GM19239 (cell line): ENCODE data around the gene RALGPS1.
"Not testable (repeated sequence)": the region's sequence is repeated elsewhere in the genome, so short reads cannot be mapped to it uniquely, and the experiment has no call there.

Source experiments
- DNase-seq: peaks from one replicate; pipeline ENCODE4 v3.0.0; 2011; ENCODE audit warnings: low spot score; ENCODE audit not compliant: insufficient read length
- FAIRE-seq: peaks from 2 replicates; lab custom pipeline; 2011; peaks lifted over from hg19 to GRCh38; lab: Jason Lieb, UNC

The RALGPS1 gene

DNA sequence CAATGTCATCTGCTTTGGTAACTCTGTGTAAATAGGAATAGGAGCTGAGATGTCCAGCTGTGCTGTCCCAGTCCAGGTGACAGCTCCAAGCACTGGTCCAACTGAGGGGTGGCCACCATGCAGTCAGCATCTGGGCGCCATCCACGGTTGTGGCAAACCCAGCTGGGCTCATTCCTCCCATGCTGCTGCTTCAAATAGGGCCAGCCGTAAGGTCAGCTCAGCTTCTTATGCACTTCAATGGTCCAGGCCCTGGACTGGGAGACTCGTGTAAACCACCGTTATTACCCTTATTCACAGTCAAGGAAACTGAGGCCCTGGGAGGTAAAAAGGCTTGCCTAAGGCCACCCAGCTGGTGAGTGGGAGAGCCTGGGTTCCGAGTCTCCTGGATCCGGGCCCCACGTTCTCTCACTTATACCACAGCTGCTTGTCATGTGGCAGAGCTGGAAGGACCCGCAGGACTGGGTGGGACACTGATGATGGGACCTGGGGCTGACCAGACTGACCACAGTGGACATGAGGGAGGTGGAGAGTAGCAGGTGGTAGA lies 246.6 kb downstream of the RALGPS1 start:
- FAIRE-seq (no peak), DNase-seq (no peak)

DNA sequence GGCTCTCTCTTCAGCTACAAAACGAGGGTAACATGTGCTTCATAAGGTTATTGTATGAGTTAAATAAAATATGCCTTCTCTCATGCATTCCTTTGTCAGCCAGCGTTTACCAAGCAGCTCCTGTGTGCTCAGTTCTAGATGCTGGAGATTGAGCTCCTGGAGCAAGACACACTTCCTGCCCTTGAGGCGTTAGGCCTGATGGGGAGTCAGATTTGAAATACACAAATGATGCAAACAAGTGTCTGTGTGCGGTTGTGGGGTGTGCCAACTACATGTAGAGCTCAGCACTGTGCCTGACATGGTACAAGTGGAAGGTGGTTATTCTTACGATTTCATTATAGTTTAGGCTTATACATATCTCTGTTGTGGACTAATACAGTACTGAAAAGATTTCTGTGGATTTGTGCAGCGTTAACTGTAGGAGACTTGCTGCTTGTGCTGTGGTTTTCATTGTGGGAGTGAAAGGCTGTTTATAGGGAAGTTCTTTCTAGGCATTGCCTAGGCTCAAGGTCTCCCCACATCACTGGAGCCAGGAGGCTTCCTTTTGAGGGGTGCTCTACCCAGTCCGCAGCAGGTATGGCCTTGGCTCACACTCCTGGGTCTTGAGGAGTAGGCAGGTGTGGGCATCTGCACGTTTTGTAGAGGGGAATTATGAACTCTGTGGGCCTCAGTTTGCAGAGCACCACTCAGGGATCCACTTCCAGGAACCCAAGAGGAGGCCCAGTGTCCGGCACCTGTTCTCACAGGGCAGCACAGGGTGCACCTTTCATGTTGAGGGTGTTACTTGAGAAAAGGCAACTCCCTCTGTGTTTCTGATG lies 247.7 kb downstream of the RALGPS1 start:
- FAIRE-seq (no peak), DNase-seq (no peak)

GRCh38 chr9:127162864-127163365 lies 248.3 kb downstream of the RALGPS1 start:
- FAIRE-seq: no peak
- DNase-seq: no peak

GRCh38 chr9:127163409-127163808 lies 248.8 kb downstream of the RALGPS1 start:
- FAIRE-seq: peak; percentile 76
- no peak for DNase-seq

- no peak for FAIRE-seq
- DNase-seq: no peak
Measured at GRCh38 chr9:127165116-127165515, 250.5 kb downstream of the RALGPS1 start.

DNA sequence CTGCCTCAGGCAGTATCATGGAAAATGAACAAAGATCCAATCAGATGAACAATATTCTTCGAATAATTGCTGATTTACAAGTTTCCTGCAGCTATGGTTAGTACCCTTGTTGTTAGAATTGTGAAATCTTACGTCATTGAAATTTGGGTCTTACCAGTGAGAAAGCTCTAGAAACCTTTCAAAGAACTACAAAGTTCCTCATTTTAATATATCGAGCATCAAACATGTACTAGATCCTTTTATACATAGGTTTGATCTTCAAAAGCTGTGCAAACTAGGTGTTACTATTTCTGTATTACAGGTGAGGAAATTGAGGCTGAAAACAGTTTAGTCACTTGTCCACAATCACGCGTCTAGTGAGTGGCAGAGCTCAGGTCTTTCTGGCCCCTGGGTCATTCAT lies 251.5 kb downstream of the RALGPS1 start:
- FAIRE-seq: peak; percentile 42
- no peak for DNase-seq

DNA sequence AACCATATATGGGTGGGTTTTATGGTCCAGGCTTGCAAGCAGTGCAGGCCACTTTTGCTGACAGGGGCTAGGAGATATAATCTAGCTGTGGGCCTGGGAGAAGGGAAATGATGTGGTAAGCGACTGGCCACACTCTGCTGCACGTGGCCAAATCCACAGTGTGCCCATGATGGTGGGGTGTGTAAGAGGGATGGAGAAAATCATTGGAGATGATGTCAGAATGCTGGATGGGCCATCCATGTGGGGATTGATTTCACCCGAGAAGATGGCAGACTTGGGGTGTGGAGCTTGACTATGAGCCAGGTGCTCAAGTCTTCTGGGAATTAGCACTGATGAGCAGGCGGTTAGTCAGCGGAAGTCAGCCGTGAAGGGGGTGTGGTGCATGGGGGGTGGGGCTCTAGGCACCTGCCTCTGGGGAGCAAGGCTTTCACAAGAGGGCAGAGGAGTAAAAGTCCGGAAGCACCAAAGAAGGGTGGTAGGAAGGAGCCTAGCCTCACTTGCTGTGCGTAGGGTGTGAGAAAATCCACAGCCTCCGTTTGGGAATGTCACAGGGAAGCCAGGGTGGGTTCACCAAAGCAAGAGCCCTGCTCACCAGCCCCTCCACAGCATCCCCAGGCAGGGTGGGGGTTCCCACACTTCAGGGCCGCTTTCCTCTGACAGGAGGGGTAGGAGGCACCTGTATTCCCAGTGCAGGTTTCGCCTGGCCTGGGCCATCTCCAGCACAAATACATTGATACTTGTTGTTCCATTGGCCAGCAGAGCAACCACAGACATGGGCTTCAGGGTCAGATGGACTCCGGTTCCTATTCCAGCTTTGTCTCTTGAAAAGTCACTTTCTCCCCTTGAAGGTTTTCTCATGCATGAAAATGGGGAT lies 252.3 kb downstream of the RALGPS1 start:
- FAIRE-seq (peak; percentile 87), DNase-seq (peak; percentile 70)

DNA sequence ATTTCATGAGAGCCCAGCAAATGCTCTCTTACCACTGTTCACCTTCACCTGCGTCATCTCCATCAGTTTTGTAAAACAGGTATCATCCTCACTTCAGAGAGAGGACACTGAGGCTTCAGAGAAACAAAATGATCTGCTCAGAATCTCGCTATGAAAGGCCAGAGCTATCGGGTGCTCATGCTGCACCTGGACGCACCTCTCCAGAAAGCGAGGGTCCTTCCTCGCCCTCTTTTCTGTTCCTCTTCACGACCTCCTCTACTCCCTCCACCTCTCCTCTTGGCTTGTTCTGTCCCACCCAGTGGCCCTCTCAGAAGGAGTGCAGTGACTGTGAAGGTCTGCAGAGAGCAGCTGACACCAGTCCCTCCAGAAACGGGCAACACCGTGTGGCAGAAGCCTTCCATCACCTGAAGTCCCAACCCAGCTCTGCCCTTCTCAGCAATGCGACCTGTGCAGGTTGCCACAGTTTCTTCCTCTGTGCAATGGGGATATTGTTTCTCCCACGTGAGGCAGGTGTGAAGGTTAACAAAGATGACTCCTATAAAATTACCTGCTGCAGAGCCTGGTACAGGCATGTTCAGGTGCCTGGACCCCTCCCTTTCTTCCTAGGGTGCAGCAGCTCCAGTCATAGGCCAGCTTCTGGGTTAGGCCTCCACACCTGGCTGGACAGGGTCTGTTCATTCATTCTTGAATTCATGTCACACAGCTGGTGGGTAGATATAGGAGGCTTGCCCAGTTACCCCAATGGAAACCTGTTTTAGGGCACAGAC lies 253.2 kb downstream of the RALGPS1 start:
- peak; percentile 8 for FAIRE-seq
- no peak for DNase-seq

GRCh38 chr9:127168756-127169574 lies 254.4 kb downstream of the RALGPS1 start:
- FAIRE-seq (no peak), DNase-seq (no peak)

GRCh38 chr9:127169575-127169883 lies 254.9 kb downstream of the RALGPS1 start:
- no peak for FAIRE-seq

GRCh38 chr9:127170103-127170502 lies 255.5 kb downstream of the RALGPS1 start:
- no peak for FAIRE-seq

More at GRCh38 chr9:127169575-127169883, 254.9 kb downstream of the RALGPS1 start:
- DNase-seq: no peak

DNA sequence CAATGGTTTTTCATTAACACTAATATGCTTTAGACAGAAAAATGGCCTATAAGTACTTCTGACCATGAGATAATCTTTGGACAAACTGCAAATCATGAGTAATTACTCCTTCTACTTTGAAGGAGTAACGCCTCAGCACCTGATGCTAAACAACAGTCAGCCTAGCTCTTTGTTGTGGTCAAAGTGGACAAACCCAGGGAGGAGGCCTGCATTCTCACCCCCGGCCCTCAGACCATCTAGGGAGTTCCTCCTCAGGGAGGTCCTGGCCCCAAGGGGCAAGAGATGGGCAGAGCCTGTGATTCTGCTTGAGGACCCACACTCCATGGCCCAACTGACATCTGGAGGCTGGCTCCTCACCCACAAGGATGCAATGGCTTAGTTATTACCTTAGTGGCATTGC lies 256.1 kb downstream of the RALGPS1 start:
- FAIRE-seq (no peak), DNase-seq (no peak)

More at GRCh38 chr9:127170103-127170502, 255.5 kb downstream of the RALGPS1 start:
- DNase-seq: no peak

DNA sequence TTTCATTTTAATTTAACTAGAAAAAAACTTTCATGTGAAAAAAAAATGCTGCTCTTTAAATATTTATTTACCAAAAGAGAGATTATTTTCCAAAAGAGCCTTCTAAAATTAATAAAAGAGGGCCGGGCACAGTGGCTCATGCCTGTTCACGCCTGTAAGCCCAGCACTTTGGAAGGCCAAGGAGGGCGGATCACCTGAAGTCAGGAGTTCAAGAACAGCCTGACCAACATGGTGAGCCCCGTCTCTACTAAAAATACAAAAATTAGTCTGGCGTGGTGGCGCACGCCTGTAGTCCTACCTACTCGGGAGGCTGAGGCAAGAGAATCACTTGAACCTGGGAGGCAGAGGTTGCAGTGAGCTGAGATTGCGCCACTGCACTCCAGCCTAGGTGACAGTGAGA lies 256.8 kb downstream of the RALGPS1 start:
- not testable (repeated sequence) for DNase-seq, FAIRE-seq

- no peak for FAIRE-seq
- no peak for DNase-seq
Measured at GRCh38 chr9:127172066-127172707, 257.6 kb downstream of the RALGPS1 start.

- no peak for DNase-seq
- no peak for FAIRE-seq
Measured at GRCh38 chr9:127173063-127173462, 258.5 kb downstream of the RALGPS1 start.

GRCh38 chr9:127174386-127175318 lies 260.1 kb downstream of the RALGPS1 start:
- DNase-seq: no peak
- no peak for FAIRE-seq

DNA sequence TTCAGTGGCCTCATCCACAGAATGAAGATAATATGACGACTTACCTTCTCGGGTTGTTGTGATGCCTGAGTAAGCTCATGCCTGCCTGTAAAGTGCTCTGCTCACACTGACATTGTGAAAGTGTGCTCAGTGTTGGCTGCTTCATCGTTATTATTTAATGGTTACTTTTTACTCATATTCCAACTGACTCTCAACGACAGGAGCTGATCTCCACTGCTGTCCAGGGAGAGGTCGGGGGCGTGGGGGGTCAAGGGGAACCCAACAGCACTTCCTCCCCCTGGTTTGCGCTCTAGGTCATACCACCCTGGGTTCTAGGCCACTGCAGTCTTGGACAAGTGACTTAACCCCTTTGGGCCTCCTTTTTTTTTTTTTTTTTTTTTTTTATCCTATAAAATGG lies 260.7 kb downstream of the RALGPS1 start:
- no peak for DNase-seq
- no peak for FAIRE-seq

DNA sequence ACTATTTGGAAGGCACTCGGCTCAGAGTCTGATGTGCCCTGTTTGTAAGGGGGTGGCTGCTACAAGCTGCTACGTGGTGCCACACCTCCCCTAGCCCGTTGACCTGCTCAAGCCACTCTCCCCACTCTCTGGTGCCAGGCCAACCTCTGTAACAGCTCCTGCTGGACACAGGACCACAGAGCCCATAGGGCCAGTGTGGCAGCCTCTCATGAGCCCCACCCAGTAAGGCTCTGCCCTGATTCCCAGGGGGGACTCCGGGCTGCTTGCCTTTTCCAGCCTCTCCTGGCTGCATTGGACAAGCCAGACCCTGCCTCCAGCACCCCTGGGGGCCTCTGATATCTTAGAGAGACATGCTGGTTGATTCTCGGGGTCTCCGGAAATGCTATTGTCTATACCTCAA lies 261.2 kb downstream of the RALGPS1 start:
- FAIRE-seq (no peak), DNase-seq (no peak)
